Prostate gland (tissue), 2 donors: Measurements from ENCODE around the gene KCNJ14. TPM values are rescaled to one million over a fixed set of nuclear protein-coding genes. Genes with fewer than 3 reads are reported as not detected.

ENCODE experiments used
- DNase-seq: peaks from one replicate; pipeline ENCODE4 v3.0.0-alpha.2; 2019; ENCODE audit warnings: low spot score
- H3K27ac ChIP-seq, 2 donors: fragments of 200-600 bp; sonication (generic); 2 replicates each; pipeline ENCODE4 v1.5.1; 2017 to 2019
- H3K27me3 ChIP-seq: fragments of 200-600 bp; sonication (generic); replicated peaks from 2 replicates; pipeline ENCODE4 v1.5.1; 2019; ENCODE audit not compliant: insufficient read depth
- H3K36me3 ChIP-seq, 2 donors: fragments of 200-600 bp; sonication (generic); 1 replicate in 1 of 2; 2 replicates in 1 of 2; pipeline versions ENCODE4 v1.5.1 to v1.8.1; 2017 to 2019
- H3K4me1 ChIP-seq: fragments of 200-600 bp; sonication (generic); replicated peaks from 2 replicates; pipeline ENCODE4 v1.5.1; 2019
- H3K4me3 ChIP-seq, 2 donors: fragments of 200-600 bp; sonication (generic); 2 replicates each; pipeline ENCODE4 v1.5.1; 2017 to 2019
- H3K9me3 ChIP-seq: fragments of 200-600 bp; sonication (generic); 2 replicates; pipeline ENCODE4 v1.5.1; 2017
- CTCF ChIP-seq, 4 experiments: fragments of 200-600 bp in 2 of 4; fragments of 450-650 bp in 2 of 4; sonication (generic) in 2 of 4; IDR thresholded peaks; 1 replicate in 3 of 4; 2 replicates in 1 of 4; pipeline ENCODE4 v1.5.1; 2016 to 2019; ENCODE audit warnings: antibody characterized with exemption in 4 of 4, mild to moderate bottlenecking in 2 of 4, moderate library complexity in 2 of 4
- POLR2A ChIP-seq: fragments of 450-650 bp; IDR thresholded peaks from one replicate; pipeline ENCODE4 v1.6.1; 2016; ENCODE audit warnings: antibody characterized with exemption, mild to moderate bottlenecking
- POLR2AphosphoS5 ChIP-seq: sonication (generic); formaldehyde crosslinking; IDR thresholded peaks from one replicate; pipeline ENCODE4 v1.6.1; 2017; ENCODE audit warnings: antibody characterized with exemption
- WGBS: methylation state at CpG from one replicate; pipeline ENCODE4 v1.1.5; 2018; 5-methylcytosine and 5-hydroxymethylcytosine counted together
- intact Hi-C: fragments of 100-400 bp; cut with DNase I; formaldehyde crosslinking; loops from one replicate; pipeline ENCODE4 v1.14.2; 2022
- total RNA-seq, 2 donors: library from RNA; depleted of rRNA; stranded (reverse); fragments of >200 nt; gene quantifications; one replicate each; pipeline ENCODE4 v1.1.0, GENCODE V29; 2016

The KCNJ14 gene
- total RNA-seq: 1 to 10 TPM in 1 of 2 donors, under 1 TPM in 1; 0.45 to 2.2 TPM

DNA sequence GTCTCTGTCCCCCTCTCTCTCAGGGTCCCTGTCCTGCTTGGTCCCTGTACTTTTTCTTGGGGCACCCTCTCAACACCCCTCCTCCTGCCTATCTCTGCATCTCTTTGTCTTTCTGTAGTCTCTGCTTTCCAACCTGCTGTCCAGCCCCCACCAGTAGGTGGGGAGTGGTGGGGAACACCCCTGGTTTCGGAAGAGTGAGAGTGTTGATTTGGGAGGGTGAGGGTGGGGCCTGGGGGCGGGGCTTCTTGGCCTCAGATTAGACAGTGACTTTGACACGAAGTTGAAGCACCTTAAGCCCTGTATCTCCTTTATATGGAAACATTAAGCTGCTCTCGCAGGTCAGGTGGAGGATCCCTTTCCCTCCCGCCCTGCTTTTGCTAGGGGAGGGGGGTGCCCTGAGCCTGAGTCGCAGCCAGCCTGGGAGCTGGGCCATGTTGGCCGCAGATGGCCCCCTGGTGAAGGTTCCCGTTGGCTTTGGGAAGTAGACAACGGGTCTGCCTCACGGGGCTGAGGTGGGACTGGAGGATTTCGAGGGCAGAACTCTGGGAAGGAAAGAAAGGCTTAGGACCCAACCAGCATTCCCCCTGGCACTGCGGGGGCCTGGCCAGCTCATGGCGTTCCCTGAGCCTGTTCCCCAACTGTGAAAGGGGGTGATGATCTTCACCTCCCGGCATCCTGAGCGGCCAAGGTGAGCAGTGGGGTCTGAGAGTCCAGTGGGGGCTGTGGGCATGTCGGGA is at the start of gene KCNJ14:
Gene KCNJ14, plus strand, starts transcription at position 404 of the 737 bp plus-strand sequence. CDS start 6,151 bp downstream, outside the sequence.
- TF ChIP-seq CTCF (IDR thresholded peaks at IDR 0.05) (no peak), POLR2A (no peak)
- Histone ChIP-seq H3K9me3 (no peaks in the 10 kb centered on the region), H3K36me3 (peaks cover 4 to 22% of the 10 kb centered on the region in 2 donors), H3K27me3 (no peaks in the 10 kb centered on the region), H3K4me1 (no peaks in the 10 kb centered on the region), H3K27ac (no peak within 1 kb of the TSS), H3K4me3 (no peak within 1 kb of the TSS)
- DNase-seq: no peak
- WGBS: 74% methylated on average over 16 of the region's 16 CpGs
- intact Hi-C loops: no loop called here

DNA sequence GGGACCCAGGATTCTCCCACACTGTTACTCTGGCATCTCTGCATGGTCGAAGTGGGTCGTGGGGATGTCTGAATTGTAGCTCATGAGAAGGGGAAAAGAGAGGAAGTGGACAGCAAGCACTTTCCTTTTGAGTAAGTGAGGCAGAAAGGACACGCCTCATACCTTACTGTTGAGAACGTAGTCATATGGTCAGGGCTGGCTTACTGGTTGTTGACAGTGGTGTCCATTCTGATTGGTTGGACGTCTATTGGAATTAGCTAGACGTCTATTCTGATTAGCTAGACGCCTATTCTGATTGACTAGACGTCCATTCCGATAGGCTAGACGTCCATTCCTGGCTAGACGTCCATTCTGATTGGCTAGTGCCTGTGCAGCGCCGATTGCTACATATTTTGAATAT is 49.5 kb upstream of the KCNJ14 start:
- WGBS: 82% methylated on average over 13 of the region's 13 CpGs
- H3K4me1 ChIP-seq: no peaks in the 10 kb centered on the region
- H3K9me3 ChIP-seq: no peaks in the 10 kb centered on the region
- no peak for DNase-seq
- H3K27me3 ChIP-seq: no peaks in the 10 kb centered on the region
- TF ChIP-seq CTCF (IDR thresholded peaks at IDR 0.05) (no peak), POLR2A (no peak), POLR2AphosphoS5 (no peak)
- intact Hi-C loops: no loop called here
- H3K36me3 ChIP-seq: no peaks in the 10 kb centered on the region
- H3K27ac ChIP-seq: no peak overlapping the region
- H3K4me3 ChIP-seq: no peak overlapping the region

- Histone ChIP-seq H3K36me3 (no peaks in the 10 kb centered on the region), H3K9me3 (no peaks in the 10 kb centered on the region), H3K4me1 (no peaks in the 10 kb centered on the region), H3K4me3 (no peak overlapping the region), H3K27ac (no peak overlapping the region), H3K27me3 (no peaks in the 10 kb centered on the region)
- TF ChIP-seq POLR2A (no peak), POLR2AphosphoS5 (no peak), CTCF (IDR thresholded peaks at IDR 0.05) (no peak)
- intact Hi-C loops: no loop called here
- 46% methylated on average over 24 of the region's 24 CpGs for WGBS
- no peak for DNase-seq
Observed at GRCh38 chr19:48413879-48414587, 41.3 kb upstream of the KCNJ14 start.

- H3K36me3 ChIP-seq: no peaks in the 10 kb centered on the region
- no peaks in the 10 kb centered on the region for H3K9me3 ChIP-seq
- WGBS: 10% methylated on average over 14 of the region's 14 CpGs
- TF ChIP-seq POLR2AphosphoS5 (no peak), POLR2A (no peak), CTCF (IDR thresholded peaks at IDR 0.05) (no peak)
- no peaks in the 10 kb centered on the region for H3K27me3 ChIP-seq
- DNase-seq: peak; percentile 37
- no peak overlapping the region for H3K4me3 ChIP-seq
- intact Hi-C loops: no loop called here
- H3K4me1 ChIP-seq: no peaks in the 10 kb centered on the region
- H3K27ac ChIP-seq: no peak overlapping the region
Observed at GRCh38 chr19:48415395-48415794, 40.0 kb upstream of the KCNJ14 start.
